Measurements from ENCODE around the gene F12.

Gene F12

DNA sequence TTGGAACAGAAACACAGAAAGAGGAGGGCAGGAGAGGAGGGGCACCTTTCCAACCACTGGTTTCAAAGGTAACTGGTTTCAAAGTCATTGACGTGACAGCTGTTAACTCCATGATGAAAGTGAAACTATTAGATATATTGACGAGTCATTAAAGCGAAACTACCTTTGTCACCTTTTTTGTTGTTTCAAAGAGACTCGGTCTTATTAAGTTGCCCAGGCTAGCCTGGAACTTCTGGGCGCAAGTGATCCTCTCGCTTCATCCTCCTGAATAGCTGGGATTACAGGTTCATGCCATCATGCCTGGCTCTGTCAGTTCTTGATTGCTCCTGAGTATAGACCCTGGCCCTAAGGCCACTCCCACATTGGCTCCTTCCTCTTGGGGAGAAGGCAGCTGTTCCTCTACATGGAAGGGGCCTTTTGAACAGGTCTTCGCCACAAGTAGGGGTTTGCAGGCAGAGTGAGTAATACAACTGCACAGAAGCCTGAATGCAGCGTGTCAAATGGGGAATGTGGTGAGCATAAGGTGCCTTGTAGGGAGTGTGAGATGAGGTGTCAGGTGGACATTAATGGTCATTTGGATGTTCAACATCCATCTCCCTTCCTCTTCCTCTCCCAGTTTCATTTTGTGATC, 3.4 kb upstream of the F12 start:
- no peak for DNase-seq (ENCODE audit: low read depth)

DNA sequence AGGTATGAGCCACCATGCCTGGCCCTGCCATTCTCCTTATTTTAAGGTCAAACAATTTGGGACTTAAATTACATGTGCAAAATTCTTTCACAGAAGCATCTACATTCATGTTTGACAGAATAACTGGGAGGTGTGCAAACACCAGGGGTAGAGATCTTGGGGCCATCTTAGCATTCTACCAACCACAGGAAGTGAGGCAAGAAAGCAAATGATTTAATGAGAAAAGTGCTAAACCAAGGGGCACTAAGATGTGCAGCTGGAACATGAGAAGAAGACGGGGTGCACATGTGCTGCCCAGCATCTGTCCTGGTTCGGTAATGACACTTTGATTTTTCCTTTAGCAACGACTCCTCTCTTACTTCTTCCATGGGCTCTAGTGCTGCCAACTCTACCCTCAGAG, 1.2 kb upstream of the F12 start:
- no peak for DNase-seq (ENCODE audit: low read depth)

DNA sequence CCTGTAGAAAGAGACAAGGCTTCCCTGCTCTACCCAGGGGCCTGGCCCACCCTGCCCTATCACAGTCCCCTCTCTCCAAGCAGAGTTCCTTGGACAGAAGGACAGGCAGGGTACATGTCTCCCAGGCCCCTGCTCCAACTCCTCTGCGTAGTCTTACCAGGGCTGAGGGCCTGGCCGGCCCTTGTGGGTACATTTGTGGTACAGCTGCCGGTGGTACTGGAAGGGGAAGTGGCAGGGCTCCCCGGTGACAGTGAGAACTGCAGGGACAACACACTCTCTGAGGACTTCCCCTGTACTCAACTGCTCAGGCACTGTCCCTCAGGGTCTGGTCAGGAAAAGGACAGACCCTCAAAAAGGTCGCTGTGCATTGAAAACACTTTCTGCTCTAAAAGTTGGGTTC, 3.6 kb downstream of the F12 start:
- no peak for DNase-seq (ENCODE audit: low read depth)

DNA sequence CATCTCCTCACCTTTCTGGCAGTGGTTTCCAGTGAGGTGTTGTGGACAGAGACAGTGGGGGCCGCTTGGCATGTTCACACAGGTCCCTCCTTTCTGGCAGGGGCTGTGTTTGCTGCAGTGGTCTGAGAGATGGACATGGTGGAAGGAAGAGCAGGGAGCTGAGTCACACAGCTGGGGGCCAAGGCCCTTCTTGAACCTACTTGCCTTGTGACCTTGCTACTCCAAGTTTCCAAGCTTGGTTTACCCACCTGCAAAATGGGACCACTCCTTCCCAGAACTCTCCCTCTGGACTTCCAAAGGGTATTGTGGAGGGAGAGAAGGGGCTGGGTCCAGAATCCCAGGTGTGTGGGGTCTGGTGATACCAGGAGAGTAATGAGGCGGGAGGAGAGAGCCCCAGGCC, 4.1 kb downstream of the F12 start:
- no peak for DNase-seq (ENCODE audit: low read depth)

DNA sequence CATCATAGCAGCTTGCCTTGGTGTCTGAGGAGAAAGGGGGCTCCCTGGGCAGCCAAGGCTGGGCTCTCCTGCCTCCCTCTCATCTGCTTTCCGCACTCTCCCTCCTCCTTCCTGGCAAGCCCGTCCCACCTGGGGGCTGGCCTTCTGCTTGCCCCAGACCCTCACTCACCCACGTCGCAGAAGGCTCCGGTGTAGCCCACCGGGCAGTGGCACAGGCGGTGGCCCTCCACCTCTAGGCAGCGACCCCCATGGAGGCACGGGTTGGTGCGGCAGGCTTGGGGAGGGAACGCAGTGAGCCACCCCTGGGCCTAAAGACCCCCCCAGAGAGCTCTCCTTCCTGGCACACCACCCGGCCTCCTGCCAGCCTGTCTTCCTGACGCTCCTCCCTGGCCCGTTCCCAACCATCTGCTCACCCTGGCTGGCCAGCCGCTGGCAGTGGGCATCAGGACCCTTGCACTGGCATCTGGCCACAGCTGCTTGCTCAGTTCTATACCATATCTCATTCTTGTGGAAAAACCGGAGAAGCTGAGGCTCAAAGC, 4.7 kb downstream of the F12 start:
- no peak for DNase-seq (ENCODE audit: low read depth)

DNA sequence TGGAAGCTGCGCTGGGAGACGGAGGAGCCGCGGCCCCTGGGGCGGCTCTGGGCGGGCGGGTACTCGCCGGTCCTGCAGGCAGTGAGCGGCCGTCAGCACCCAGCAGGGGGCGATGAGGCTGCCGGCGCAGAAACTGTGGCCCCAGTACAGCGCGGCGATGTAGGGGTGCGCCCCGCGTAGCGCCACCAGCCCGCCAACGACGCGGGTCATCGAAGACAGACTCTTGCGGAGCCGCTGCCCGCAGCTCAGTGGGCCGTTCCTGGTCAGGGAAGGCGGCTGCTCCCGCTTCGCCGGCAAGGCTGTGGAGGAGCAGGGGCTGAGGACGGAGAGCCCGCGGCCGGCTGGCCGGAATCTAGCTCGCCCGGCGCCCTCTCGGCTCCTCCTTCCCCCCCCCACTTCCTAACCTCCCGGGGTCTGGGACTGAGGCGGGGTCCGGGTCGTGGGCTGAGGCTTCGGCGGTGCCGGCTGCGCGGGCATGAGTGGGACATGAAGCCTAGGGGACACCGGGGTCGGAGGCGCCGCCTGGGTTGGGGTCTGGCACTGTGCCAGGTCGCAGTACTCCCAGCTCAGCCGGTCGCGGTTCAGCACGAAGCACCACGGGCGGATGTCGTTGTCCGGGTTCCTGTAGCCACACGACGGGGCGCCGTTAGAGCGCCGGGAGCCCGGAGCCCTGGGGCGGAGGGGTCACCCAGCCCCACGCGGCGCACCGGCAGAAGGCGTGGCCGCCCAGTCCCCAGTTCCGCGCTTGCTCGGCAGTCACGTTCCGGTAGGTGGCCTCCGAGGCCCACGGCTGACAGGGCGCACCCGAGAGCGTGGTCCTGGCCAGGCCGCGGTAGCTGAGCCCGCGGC, 5.3 kb downstream of the F12 start:
- DNase-seq (ENCODE audit: low read depth): no peak

DNA sequence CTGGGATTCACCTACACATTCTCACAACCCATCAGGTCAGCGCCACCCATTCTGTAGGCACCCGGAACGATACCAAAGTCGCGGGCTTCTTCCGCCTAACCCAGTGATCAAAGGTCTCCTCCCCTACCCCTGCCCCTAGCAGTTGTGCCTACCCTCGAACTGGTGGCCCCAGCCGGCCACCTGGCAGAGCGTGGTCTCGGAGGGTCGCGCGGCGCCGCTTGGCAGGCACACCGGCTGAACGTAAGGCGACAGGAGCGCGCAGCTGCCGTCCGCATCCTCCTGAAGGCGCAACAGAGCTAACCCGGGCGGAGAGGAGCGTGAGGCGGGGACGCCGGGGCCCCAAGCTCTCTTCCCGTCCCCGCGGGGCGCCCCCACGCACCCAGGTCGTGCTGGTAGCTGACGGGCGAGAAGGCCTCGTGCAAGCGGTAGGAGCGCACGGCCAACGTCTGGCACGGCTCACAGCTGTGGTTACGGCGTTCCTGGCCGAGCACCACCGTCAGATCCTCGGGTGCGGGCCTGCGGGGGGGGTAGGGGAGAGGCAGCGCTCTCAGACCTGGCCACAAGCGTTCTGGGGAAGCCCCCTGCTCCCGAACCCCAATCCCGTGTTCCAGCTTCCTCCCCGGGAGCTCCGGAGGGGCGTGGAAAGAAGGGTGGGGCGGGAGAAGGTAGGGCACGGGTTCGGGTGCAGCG, 6.1 kb downstream of the F12 start:
- DNase-seq (ENCODE audit: low read depth): no peak

DNA sequence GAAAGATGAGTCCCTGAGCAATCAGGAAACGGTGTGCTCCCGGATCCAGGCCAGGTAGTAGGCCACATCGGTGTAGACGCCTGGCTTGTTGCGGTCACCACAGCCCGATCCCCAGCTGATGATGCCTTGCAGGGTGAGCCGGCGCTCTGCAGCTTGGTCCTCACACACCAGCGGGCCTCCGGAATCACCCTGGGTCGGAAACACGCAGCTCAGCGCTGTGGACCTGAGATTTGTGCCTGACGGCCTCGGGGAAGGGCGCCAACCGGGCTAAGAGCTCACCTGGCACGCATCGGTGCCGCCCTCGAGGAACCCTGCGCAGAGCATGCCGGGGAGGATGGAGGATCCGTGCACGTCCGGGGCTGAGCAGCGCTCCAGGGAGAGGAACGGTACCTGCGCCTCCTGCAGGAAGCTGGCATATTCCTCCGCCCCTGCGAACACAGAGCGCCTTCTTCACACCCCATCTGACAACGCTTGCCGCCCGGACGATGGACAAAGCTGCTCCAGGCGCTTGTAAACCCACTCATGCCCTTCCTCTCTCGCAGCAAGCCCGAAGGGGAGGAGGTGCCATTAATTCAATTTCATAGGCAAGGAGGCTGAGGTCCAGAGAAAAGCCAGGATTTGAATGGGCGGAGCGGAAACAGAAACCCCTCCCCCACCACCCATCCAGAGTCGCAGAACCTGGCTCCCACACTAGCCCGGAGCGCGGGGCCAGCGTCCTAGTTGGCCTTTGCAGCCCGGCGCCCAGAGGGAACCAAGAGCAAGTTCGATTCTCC, 6.9 kb downstream of the F12 start:
- DNase-seq (ENCODE audit: low read depth): no peak

DNA sequence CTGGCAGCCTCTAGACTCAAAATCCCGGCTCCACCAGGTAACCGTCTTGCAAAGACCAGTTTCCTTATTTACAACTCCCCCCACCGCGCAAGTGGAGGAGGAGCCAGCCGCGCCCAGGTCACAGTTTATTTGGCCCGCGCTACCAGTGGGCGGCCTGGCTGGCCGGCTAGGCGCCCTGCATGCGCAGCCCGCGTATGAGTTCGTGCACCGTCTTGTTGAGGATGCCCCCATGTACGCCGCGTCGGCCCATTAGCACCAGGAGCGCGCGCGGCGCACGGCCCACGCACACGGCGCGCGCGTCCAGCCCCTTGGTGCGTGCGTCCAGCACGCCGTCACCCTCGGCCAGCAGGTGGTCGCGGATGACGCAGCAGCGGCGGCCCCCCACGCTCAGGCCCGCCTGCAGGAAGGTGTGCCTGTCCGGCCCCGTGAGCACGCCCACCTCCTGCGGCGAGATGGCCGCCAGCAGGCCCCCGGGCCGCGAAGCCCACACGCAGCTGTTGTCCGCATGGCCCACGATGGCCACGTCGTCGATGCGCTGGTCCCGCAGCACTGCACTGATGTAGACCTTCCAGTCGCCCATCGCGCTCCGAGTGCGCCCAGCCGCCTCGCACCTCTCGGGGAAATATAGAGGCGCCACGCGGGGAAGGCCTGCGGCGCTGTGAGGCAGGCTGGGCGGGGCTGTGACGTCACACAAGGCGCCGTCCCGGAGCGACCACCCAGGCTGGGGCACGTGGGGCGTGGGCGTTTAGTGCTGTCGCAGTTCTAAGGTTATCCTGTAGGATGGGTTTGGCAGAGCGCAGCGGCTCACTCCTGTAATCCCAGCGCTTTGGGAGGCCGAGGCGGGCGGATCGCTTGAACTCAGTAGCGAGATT, 9.1 kb downstream of the F12 start, which contains the start of gene PFN3:
Gene PFN3, minus strand, starts transcription at position 665 of the 872 bp plus-strand sequence. Its CDS starts 85 bp downstream, at position 580.
- no peak for DNase-seq (ENCODE audit: low read depth)

DNA sequence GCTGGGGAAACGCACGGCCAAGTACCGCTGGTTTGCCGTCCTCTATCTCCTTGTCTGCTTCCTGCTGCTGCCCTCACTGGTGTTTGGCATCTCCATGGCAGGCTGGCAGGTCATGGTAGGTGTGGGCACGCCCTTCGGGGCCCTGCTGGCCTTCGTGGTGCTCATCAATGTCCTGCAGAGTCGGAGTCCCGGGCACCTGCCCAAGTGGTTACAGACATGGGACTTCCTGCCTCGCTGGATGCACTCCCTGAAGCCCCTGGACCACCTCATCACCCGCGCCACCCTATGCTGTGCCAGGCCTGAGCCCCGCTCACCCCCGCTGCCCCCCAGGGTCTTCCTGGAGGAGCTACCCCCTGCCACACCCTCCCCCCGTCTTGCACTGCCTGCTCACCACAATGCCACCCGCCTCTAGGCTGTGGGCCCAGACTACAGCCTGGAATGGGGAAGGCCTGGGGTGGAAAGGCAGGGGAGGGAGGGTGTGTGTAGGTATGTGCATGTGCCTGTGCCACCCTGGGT, 11.4 kb downstream of the F12 start:
- no peak for DNase-seq (ENCODE audit: low read depth)

DNA sequence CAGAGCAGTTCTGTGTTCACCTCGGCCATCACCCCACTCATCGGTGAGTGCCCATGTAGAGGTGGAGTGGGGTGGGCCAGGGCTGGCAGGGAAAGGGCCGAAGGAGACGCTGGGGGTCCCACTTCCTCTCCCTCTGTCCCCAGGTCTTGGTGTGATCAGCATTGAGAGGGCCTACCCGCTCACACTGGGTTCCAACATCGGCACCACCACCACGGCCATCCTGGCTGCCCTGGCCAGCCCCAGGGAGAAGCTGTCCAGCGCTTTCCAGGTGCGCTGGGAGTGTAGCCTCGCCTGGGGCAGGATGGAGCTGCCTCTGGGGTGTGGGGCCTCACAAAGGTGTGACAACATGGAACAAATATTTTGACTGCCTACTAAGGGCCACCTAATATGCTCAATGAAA, 12.6 kb downstream of the F12 start:
- no peak for DNase-seq (ENCODE audit: low read depth)

DNA sequence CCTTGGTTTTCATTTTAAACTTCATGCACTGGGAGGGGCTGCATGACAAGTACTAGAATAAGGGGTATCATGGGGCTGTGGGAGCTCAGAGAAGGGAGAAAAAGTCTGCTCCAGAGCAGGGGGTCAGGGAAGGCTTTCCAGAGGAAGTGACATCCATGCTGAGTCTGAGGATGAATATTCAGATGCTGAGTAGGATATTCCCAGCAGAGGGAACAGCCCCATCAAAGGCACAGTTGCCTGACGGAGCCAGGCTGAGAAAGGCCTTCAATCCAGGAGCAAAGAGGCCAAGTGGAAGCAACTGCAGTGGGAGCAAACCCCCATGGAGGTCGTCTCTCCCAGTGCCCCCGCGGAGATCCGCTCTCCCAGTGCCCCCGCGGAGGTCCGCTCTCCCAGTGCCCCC, 13.3 kb downstream of the F12 start:
- DNase-seq (ENCODE audit: low read depth): no peak

DNA sequence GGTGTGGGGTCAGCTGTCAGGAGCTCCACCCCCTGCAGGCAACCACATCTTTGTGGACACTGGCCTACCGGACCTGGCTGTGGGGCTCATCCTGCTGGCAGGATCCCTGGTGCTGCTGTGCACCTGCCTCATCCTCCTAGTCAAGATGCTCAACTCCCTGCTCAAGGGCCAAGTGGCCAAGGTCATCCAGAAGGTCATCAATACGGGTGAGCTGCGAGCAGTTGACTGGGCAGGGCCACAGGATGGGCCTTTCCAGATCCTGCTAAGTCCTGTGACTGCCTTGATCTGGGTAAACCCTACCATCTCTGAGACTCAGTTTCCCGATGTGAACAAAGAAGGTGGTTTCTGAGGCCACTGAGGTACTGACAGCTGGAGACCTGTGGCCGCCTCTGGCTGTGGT, 15.4 kb downstream of the F12 start:
- DNase-seq (ENCODE audit: low read depth): no peak

DNA sequence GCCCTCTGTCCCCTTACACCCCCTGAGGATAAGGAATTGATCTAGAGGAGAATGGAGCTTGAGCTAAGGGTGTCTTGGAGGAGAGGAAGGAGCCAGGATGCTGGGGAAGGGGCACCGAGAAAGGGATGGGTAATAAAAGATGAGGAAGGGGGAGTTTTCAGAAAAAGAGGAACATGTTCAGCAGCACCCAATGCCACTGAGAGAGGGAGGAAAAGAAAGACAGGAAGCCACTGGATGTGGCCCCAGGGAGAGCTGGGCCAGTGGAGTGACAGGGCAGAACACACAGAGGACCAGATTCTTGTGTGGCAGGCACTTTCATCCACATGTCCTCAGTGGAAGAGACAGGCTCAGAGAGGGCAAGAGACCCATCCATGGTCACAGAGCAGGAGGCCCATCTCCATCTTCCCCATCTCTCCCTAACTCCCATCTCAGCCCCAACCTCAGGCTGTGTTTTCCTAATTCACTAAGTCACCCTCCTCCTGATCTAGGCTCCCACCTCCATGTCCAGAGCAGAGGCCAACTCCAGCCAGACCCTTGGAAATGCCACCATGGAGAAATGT, 16.1 kb downstream of the F12 start:
- DNase-seq (ENCODE audit: low read depth): no peak

DNA sequence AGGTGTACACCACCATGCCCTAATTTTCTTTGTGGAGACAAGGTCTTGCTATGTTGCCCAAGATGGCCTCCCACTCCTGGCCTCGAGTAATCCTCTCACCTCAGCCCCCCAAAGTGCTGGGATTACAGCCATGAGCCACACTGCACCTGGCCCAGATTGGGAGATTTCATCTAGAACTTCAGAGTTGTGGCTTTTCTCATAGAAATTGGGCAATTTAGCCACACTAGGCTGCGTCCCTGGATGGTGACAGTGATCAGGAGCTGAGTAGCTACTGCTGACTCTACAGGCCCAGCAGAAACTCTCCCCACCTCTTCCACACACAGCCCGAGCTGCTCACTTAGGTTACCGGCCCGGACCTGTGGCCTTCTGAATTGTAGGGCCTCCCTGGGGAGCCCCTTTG, 16.6 kb downstream of the F12 start:
- DNase-seq (ENCODE audit: low read depth): no peak

DNA sequence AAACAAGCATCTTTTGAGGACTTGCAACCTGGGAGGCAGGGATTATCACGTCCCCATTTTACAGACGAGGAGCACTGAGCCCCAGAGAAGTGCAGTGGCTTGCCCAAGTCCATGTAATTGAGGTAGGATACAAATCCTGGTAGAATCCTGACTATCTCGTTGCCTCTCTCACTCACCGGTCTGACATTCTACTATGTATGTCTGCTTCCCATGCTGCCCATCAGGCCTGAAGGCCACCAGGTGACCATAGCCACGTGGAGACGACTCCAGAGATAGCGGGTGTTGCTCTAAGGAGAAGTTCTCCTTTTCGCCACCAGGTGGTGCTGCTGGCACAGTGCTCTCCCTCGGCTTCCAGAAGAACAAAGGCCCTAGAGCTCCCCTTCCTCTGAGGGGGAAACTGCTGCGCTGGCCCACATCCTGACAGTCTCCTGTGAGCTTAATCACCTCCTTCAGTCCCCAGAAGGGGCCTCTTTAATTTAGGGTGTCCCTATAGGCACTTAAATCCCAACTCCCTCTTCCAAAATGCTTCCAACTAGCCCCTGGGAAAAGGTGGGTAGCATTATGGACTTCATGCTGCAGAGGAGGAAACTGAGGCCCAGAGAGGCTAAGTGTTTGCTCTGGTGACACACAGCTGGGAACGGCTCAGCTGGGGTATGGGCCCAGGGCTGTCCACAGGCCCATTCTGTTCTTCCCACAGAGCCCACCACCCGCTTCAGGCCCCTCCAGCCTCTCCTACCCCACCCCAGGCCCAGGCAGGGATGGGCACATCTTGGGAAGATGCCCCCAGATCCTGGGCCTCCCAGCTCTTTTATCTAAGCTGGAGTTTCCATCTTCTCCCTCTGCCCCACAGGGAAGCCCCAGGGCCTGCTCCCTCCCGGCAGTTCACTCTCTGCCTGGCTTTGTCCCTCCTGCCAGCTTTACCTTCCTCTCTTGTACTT, 18.7 kb downstream of the F12 start:
- DNase-seq (ENCODE audit: low read depth): no peak

DNA sequence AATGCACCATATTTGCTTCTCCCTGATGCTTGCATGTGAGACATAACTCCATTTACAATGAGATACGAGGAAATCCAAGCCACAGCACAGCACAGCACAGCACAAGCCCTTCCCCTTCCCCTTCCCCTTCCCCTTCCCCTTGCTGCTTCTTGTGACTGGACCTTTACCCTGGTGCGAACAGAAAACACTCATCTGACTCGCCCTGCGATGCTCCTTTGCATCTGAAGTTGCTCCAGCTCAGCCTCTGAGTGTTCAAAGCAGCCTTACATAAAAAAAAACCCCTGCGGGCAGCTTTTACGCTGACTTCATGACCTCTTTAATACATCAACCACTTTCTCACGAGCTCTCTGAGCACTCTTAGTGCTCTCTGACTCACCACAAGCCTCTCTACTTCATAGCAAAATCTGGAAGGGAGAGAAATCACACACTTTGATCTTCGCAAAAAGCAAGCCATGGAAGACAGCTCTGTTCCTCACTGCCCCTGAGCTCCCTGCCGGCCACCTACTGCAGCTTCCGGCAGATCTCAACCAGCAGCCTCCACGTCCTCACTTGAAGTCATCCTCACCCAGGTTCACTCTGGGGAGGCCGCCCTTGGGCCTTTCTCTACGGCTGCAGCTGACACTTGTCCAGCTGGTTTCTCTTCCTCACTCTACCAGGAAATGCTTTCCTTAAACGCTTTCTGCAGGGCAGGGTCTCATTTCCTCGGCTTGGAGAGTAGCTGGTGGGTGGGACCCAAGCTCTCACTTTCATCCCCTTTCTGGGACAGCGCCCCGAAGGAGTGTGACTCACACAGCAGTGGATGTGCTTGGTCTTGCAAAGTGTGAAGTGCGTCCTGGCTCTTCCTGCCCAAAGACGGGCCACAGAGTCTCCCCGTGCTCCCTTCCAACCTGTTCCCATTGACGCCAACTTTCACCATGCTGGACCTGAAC, 19.9 kb downstream of the F12 start:
- peak; percentile 75 for DNase-seq (ENCODE audit: low read depth)

DNA sequence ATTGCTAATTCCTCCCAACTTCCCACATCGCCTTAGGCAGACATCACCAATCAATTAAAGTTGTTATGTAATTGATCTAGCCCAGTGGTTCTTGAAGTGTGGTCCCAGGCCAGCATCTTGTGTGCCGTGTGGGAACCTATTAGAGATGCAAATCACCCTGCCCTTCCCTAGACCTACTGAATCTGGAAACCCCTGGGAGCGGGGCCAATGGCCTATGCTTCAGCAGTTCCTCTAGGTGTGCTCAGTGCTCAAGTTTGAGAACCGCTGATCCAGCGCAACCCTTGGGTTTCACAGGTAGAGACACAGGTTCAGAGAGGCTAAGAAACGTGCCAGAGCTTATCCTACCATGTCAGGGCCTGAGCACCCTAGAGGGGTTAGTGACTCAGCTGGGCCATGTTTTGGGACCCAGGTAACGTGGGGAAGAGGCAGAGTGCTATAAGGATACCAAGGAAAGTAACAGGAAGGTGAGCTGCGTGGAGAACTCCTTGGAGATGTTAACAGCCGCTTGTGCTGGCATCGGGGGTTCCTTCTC, 20.8 kb downstream of the F12 start:
- DNase-seq (ENCODE audit: low read depth): no peak
